OCI-LY3 (cell line): Measurements from ENCODE around the gene PARD3.

Experiments used
- H2AFZ ChIP-seq: fragments of 200-600, 300-600 bp; shearing (Covaris generic); 2 replicates; pipeline ENCODE4 v1.6.0; 2014; ENCODE audit warnings: antibody characterized with exemption, low read depth, low read length
- H3K27ac ChIP-seq: fragments of 200-600, 300-600 bp; sonication (generic); 2 replicates; pipeline ENCODE4 v1.5.1; 2014; ENCODE audit warnings: mild to moderate bottlenecking, low read length, moderate library complexity, mixed read lengths
- H3K27me3 ChIP-seq: fragments of 200-600, 300-600 bp; sonication (generic); 2 replicates; pipeline ENCODE4 v1.6.1; 2014; ENCODE audit warnings: low read depth, low read length, mixed read lengths
- H3K36me3 ChIP-seq: fragments of 200-600, 300-600 bp; sonication (generic); replicated peaks from 2 replicates; pipeline ENCODE3; 2014; ENCODE audit warnings: low read depth, low read length, mixed read lengths
- H3K4me1 ChIP-seq: fragments of 300-600, 200-600 bp; sonication (generic); 2 replicates; pipeline ENCODE4 v1.6.1; 2014; ENCODE audit warnings: low read length, mixed read lengths
- H3K4me2 ChIP-seq: fragments of 200-600, 300-600 bp; sonication (generic); 2 replicates; pipeline ENCODE4 v1.6.1; 2014; ENCODE audit warnings: low read length, mixed read lengths
- H3K4me3 ChIP-seq: fragments of 300-600, 200-600 bp; sonication (generic); 2 replicates; pipeline ENCODE4 v1.5.1; 2014; ENCODE audit warnings: antibody characterized with exemption, mild to moderate bottlenecking, low read length, moderate library complexity
- H3K79me2 ChIP-seq: fragments of 300-600, 200-600 bp; shearing (Covaris generic); 2 replicates; pipeline ENCODE4 v1.6.1; 2014; ENCODE audit warnings: mild to moderate bottlenecking, low read length, mixed read lengths
- H3K9ac ChIP-seq: fragments of 300-600, 200-600 bp; shearing (Covaris generic); 2 replicates; pipeline ENCODE4 v1.6.0; 2014; ENCODE audit warnings: mild to moderate bottlenecking, low read length, moderate library complexity
- H3K9me3 ChIP-seq: fragments of 200-600, 300-600 bp; shearing (Covaris generic); 2 replicates; pipeline ENCODE4 v1.6.1; 2014; ENCODE audit warnings: low read length, mixed read lengths; ENCODE audit not compliant: insufficient read depth
- H4K20me1 ChIP-seq: fragments of 200-600, 300-600 bp; sonication (generic); 2 replicates; pipeline ENCODE4 v1.6.1; 2016; ENCODE audit warnings: low read length, mixed read lengths; ENCODE audit not compliant: insufficient read depth
- CTCF ChIP-seq: fragments of 200-600, 300-600 bp; sonication (generic); IDR thresholded peaks from 2 replicates; pipeline ENCODE4 v1.5.1; 2014; ENCODE audit warnings: antibody characterized with exemption, low read length, low read depth
- EZH2phosphoT487 ChIP-seq: fragments of 200-600 bp; shearing (Covaris generic); IDR thresholded peaks from 2 replicates; pipeline ENCODE4 v1.6.1; 2018; ENCODE audit warnings: antibody characterized with exemption, mixed run types, low read depth

PARD3 gene

GRCh38 chr10:34113504-34114225 is 701.4 kb downstream of the PARD3 start:
- no peaks in the 10 kb centered on the region for H3K4me1 ChIP-seq
- no peak overlapping the region for H3K27ac ChIP-seq
- H3K9ac ChIP-seq: no peak overlapping the region
- TF ChIP-seq EZH2phosphoT487 (no peak), CTCF (no peak)
- H3K4me2 ChIP-seq: no peak overlapping the region
- no peaks in the 10 kb centered on the region for H3K9me3 ChIP-seq
- no peak overlapping the region for H2AFZ ChIP-seq
- H4K20me1 ChIP-seq: no peaks in the 10 kb centered on the region
- no peaks in the 10 kb centered on the region for H3K36me3 ChIP-seq
- no peak overlapping the region for H3K4me3 ChIP-seq
- no peaks in the 10 kb centered on the region for H3K27me3 ChIP-seq
- no peaks in the 10 kb centered on the region for H3K79me2 ChIP-seq

- no peaks in the 10 kb centered on the region for H3K36me3 ChIP-seq
- H3K4me1 ChIP-seq: no peaks in the 10 kb centered on the region
- H3K4me3 ChIP-seq: no peak overlapping the region
- no peak overlapping the region for H3K9ac ChIP-seq
- H2AFZ ChIP-seq: no peak overlapping the region
- H3K4me2 ChIP-seq: no peak overlapping the region
- H3K27me3 ChIP-seq: no peaks in the 10 kb centered on the region
- no peaks in the 10 kb centered on the region for H4K20me1 ChIP-seq
- H3K79me2 ChIP-seq: no peaks in the 10 kb centered on the region
- no peak overlapping the region for H3K27ac ChIP-seq
- no peaks in the 10 kb centered on the region for H3K9me3 ChIP-seq
- no peak for TF ChIP-seq EZH2phosphoT487
Observed at GRCh38 chr10:34112171-34112782, 702.8 kb downstream of the PARD3 start.

GRCh38 chr10:34111179-34111578 is 703.9 kb downstream of the PARD3 start:
- H4K20me1 ChIP-seq: no peaks in the 10 kb centered on the region
- H3K9me3 ChIP-seq: no peaks in the 10 kb centered on the region
- H3K27me3 ChIP-seq: no peaks in the 10 kb centered on the region
- H3K4me2 ChIP-seq: no peak overlapping the region
- H3K27ac ChIP-seq: no peak overlapping the region
- H3K4me3 ChIP-seq: no peak overlapping the region
- no peaks in the 10 kb centered on the region for H3K79me2 ChIP-seq
- no peak for TF ChIP-seq CTCF
- no peak for TF ChIP-seq EZH2phosphoT487
- no peak overlapping the region for H2AFZ ChIP-seq
- no peaks in the 10 kb centered on the region for H3K4me1 ChIP-seq
- H3K9ac ChIP-seq: no peak overlapping the region
- no peaks in the 10 kb centered on the region for H3K36me3 ChIP-seq

GRCh38 chr10:34109952-34110702 is 705.0 kb downstream of the PARD3 start:
- no peaks in the 10 kb centered on the region for H3K4me1 ChIP-seq
- no peaks in the 10 kb centered on the region for H3K27me3 ChIP-seq
- no peak overlapping the region for H3K4me2 ChIP-seq
- TF ChIP-seq EZH2phosphoT487 (no peak), CTCF (no peak)
- no peak overlapping the region for H3K9ac ChIP-seq
- no peaks in the 10 kb centered on the region for H3K9me3 ChIP-seq
- no peak overlapping the region for H3K27ac ChIP-seq
- no peaks in the 10 kb centered on the region for H4K20me1 ChIP-seq
- H3K36me3 ChIP-seq: no peaks in the 10 kb centered on the region
- H3K4me3 ChIP-seq: no peak overlapping the region
- H2AFZ ChIP-seq: no peak overlapping the region
- H3K79me2 ChIP-seq: no peaks in the 10 kb centered on the region
